Heart left ventricle (tissue), 13 donors: ENCODE results near the gene RPSA.

Experiments used
- POLR2A ChIP-seq, 2 donors: fragments of 450-650 bp; IDR thresholded peaks; one replicate each; pipeline ENCODE4 v1.6.1; 2017; ENCODE audit warnings: antibody characterized with exemption in 2 of 2, mild to moderate bottlenecking in 2 of 2, moderate library complexity in 2 of 2
- TF ChIP-seq, protein P1 (sequence below), 12 donors: fragments of 200-600 bp; sonication (generic) in 4 of 12; IDR thresholded peaks; one replicate each; pipeline versions ENCODE4 v1.5.0 to v1.8.0; 2018 to 2022; ENCODE audit warnings: antibody characterized with exemption in 12 of 12, mild to moderate bottlenecking in 5 of 12
- donor health status: ischemic (EF 13 %, LVEDD 7.1; RV severe dilation, severe dysfunction).
- donor health status: DM: no; HTN: yes; CAD: no.
- donor health status: DM: no; HTN: no; CAD: no.
- donor health status: ischemic (EF 25% LVEDD 6.9; RV normal size, moderate dysfunction).
- donor health status: ischemic (EF 25% LVEDD 5.7; RV mildly dilated, moderate dysfunction).
- donor health status: ischemic (EF 35%, LVEDD 5.7; RV mildly dilated, moderate dysfunction).
- donor health status: nonischemic (EF 11% LVEDD 7.7; RV severe dilation, severe dysfunction).
- donor health status: DM: yes; HTN: yes; CAD: no.
- donor health status: PGD.
- donor health status: ischemic (EF 29% LVEDD 5.4; RV normal size, mild dysfunction).
- donor health status: nonischemic (EF 23%, LVEDD 6.1; RV moderate dilation, normal function).

DNA sequence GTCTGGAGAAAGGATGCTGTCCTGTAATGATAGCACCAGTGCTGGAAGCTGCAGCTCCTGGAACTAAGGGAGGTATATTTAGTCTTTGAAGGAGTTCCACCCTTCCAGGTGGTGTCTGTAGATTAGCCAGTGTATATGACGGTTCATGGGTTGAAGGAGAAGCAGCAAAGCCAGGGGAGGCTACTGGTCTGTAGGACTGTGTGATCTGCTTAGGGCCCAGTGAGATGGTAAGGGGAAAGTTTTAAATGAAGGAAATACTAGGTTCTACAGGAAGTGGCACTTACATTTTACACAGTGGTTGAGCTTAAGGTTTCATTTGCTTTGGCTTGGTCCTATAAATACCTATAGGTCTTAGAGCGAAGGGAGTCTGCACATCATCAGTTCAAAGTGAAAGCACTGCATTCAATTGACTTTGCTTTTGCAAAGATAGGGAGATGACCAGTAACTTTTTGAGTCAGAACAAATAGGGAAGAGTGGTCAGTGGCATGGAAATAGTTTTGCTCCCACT, 17.7 kb upstream of the RPSA start:
- TF ChIP-seq, protein P1, sequence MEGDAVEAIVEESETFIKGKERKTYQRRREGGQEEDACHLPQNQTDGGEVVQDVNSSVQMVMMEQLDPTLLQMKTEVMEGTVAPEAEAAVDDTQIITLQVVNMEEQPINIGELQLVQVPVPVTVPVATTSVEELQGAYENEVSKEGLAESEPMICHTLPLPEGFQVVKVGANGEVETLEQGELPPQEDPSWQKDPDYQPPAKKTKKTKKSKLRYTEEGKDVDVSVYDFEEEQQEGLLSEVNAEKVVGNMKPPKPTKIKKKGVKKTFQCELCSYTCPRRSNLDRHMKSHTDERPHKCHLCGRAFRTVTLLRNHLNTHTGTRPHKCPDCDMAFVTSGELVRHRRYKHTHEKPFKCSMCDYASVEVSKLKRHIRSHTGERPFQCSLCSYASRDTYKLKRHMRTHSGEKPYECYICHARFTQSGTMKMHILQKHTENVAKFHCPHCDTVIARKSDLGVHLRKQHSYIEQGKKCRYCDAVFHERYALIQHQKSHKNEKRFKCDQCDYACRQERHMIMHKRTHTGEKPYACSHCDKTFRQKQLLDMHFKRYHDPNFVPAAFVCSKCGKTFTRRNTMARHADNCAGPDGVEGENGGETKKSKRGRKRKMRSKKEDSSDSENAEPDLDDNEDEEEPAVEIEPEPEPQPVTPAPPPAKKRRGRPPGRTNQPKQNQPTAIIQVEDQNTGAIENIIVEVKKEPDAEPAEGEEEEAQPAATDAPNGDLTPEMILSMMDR (IDR thresholded peaks at IDR 0.05): no peak
- TF ChIP-seq POLR2A (IDR thresholded peaks at IDR 0.05): no peak
